HCT116 (cell line): ENCODE measurements around the gene RPLP2. TPM values are rescaled to one million over a fixed set of nuclear protein-coding genes. Genes with fewer than 3 reads are reported as not detected.
A peak's percentile ranks its signal among the peaks of the same experiment; 100 is the strongest.

ENCODE experiments used
- ATAC-seq: fragments of 200-7000 bp; cut with Tn5 transposase; 2 replicates; pipeline ENCODE4 v1.9.1; 2020; ENCODE audit warnings: mild to moderate bottlenecking, moderate library complexity
- BruUV-seq: library from RNA; stranded (reverse); fragments of 400-500 nt; replicated peaks from 2 replicates; lab custom pipeline; 2021; lab: Mats Ljungman, UMichigan
- CTCF ChIA-PET: fragments of 300-600 bp; sonication (Branson Sonifier 250); formaldehyde crosslinking; loops from one replicate; lab custom pipeline; 2021; ENCODE audit warnings: antibody characterized with exemption; lab: Charles Lee
- POLR2A ChIA-PET: fragments of 300-600, 350-600 bp; sonication (Branson Sonifier 250); formaldehyde crosslinking; loops from one replicate; lab custom pipeline; 2021; ENCODE audit warnings: antibody characterized with exemption; lab: Charles Lee
- RAD21 ChIA-PET, 2 experiments: fragments of 300-600 bp; sonication (Branson Sonifier 250); formaldehyde crosslinking; loops; one replicate each; lab custom pipeline; 2023; ENCODE audit warnings: low total read pairs in 2 of 2; ENCODE audit not compliant: uncharacterized antibody in 2 of 2, unreplicated experiment in 2 of 2, low non-redundant PET in 1 of 2; lab: Charles Lee
- DNase-seq: peaks from one replicate; pipeline ENCODE4 v3.0.0-alpha.2; 2010; ENCODE audit warnings: low read depth, low spot score
- H2AFZ ChIP-seq: fragments of 200-600 bp; shearing (Covaris generic), sonication (generic); 2 replicates; pipeline ENCODE4 v1.6.1; 2017; ENCODE audit warnings: low read depth, mixed run types, mixed read lengths, antibody characterized with exemption, low read length; ENCODE audit not compliant: poor library complexity, severe bottlenecking
- H3K27ac ChIP-seq: 2 replicates; pipeline ENCODE4 v1.5.1; 2012; ENCODE audit warnings: low read depth, low read length
- H3K27me3 ChIP-seq: fragments of 200-600 bp; sonication (generic); 2 replicates; pipeline ENCODE4 v1.6.1; 2016; ENCODE audit warnings: mixed run types, low read length, mixed read lengths; ENCODE audit not compliant: insufficient read depth
- H3K36me3 ChIP-seq, 2 experiments: fragments of 200-500 bp in 1 of 2; fragments of 200-600 bp in 1 of 2; sonication (Bioruptor generic) in 1 of 2; sonication (generic) in 1 of 2; 2 replicates each; pipeline versions ENCODE4 v1.5.1 to v1.6.1; 2014 to 2016; ENCODE audit warnings: low read length in 2 of 2, inconsistent platforms in 1 of 2, mixed read lengths in 1 of 2, mixed run types in 1 of 2; ENCODE audit not compliant: insufficient read depth in 2 of 2, control insufficient read depth in 1 of 2
- H3K4me1 ChIP-seq, 2 experiments: fragments of 200-600 bp in 1 of 2; sonication (generic) in 1 of 2; 2 replicates each; pipeline versions ENCODE4 v1.5.1 to v1.6.1; 2012 to 2017; ENCODE audit warnings: low read length in 2 of 2, inconsistent platforms in 1 of 2, mild to moderate bottlenecking in 1 of 2, mixed read lengths in 1 of 2, mixed run types in 1 of 2, moderate library complexity in 1 of 2; ENCODE audit not compliant: insufficient read depth in 2 of 2, control insufficient read depth in 1 of 2
- H3K4me2 ChIP-seq: fragments of 200-600 bp; sonication (generic); 2 replicates; pipeline ENCODE4 v1.6.1; 2017; ENCODE audit warnings: mixed run types, low read length, mixed read lengths
- H3K4me3 ChIP-seq, 2 experiments: fragments of 200-600 bp in 1 of 2; sonication (generic) in 1 of 2; replicated peaks in 1 of 2; 2 replicates each; pipeline ENCODE4 v1.5.1; 2011 to 2016; ENCODE audit warnings: low read length in 2 of 2, control low read depth in 1 of 2, low read depth in 1 of 2, mild to moderate bottlenecking in 1 of 2, mixed read lengths in 1 of 2, mixed run types in 1 of 2
- H3K79me2 ChIP-seq: fragments of 200-600 bp; sonication (generic); 2 replicates; pipeline ENCODE4 v1.6.1; 2017; ENCODE audit warnings: mild to moderate bottlenecking, mixed run types, low read length, moderate library complexity, mixed read lengths; ENCODE audit not compliant: insufficient read depth
- H3K9ac ChIP-seq: fragments of 200-600 bp; sonication (generic); 2 replicates; pipeline ENCODE4 v1.6.1; 2016; ENCODE audit warnings: low read length, mixed read lengths
- H3K9me2 ChIP-seq: fragments of 200-600 bp; sonication (generic), shearing (Covaris generic); 2 replicates; pipeline ENCODE4 v1.6.1; 2017; ENCODE audit warnings: mixed run types, mild to moderate bottlenecking, moderate library complexity; ENCODE audit not compliant: insufficient read depth
- H3K9me3 ChIP-seq, 2 experiments: fragments of 200-500 bp in 1 of 2; fragments of 200-600 bp in 1 of 2; sonication (Bioruptor generic) in 1 of 2; sonication (generic) in 1 of 2; 2 replicates each; pipeline ENCODE4 v1.6.1; 2014 to 2017; ENCODE audit warnings: low read length in 2 of 2, mixed read lengths in 2 of 2, inconsistent platforms in 1 of 2, low read depth in 1 of 2, mild to moderate bottlenecking in 1 of 2, mixed run types in 1 of 2, moderate library complexity in 1 of 2; ENCODE audit not compliant: control insufficient read depth in 1 of 2, insufficient read depth in 1 of 2
- H4K20me1 ChIP-seq: fragments of 200-600 bp; sonication (generic), shearing (Covaris generic); 2 replicates; pipeline ENCODE4 v1.6.1; 2017; ENCODE audit warnings: mixed run types, mild to moderate bottlenecking, moderate library complexity; ENCODE audit not compliant: insufficient read depth
- CBX3 ChIP-seq: IDR thresholded peaks from 2 replicates; pipeline ENCODE4 v1.6.1; 2012; ENCODE audit warnings: low read depth
- CEBPB ChIP-seq: IDR thresholded peaks from 2 replicates; pipeline ENCODE4 v1.6.1; 2012; ENCODE audit warnings: low read depth
- CTCF ChIP-seq, 3 experiments: fragments of 200-600 bp in 1 of 3; sonication (generic) in 1 of 3; IDR thresholded peaks in 2 of 3; conservative IDR thresholded peaks in 1 of 3; 2 replicates each; pipeline ENCODE4 v1.5.1; 2012 to 2017; ENCODE audit warnings: low read depth in 2 of 3, low read length in 2 of 3, antibody characterized with exemption in 1 of 3, borderline replicate concordance in 1 of 3, control low read depth in 1 of 3, mild to moderate bottlenecking in 1 of 3, mixed read lengths in 1 of 3, mixed run types in 1 of 3, moderate library complexity in 1 of 3; ENCODE audit not compliant: insufficient read depth in 1 of 3
- EGR1 ChIP-seq: IDR thresholded peaks from 2 replicates; pipeline ENCODE4 v1.6.1; 2012; ENCODE audit warnings: low read depth
- ELF1 ChIP-seq: IDR thresholded peaks from 2 replicates; pipeline ENCODE4 v1.6.1; 2012; ENCODE audit warnings: low read depth, borderline replicate concordance
- EZH2 ChIP-seq: fragments of 200-600 bp; sonication (generic); IDR thresholded peaks from 2 replicates; pipeline ENCODE4 v1.6.1; 2017; ENCODE audit warnings: antibody characterized with exemption, mixed run types
- EZH2phosphoT487 ChIP-seq: fragments of 200-600 bp; IDR thresholded peaks from 2 replicates; pipeline ENCODE4 v1.6.1; 2018; ENCODE audit warnings: antibody characterized with exemption, borderline replicate concordance
- FOSL1 ChIP-seq: IDR thresholded peaks from 2 replicates; pipeline ENCODE4 v1.6.1; 2012; ENCODE audit warnings: low read depth
- POLR2A ChIP-seq: IDR thresholded peaks from 2 replicates; pipeline ENCODE4 v1.7.0; 2011; ENCODE audit warnings: borderline replicate concordance; ENCODE audit not compliant: insufficient read depth, insufficient read length; ENCODE audit errors: extremely low read depth
- POLR2AphosphoS5 ChIP-seq: IDR thresholded peaks from 2 replicates; pipeline ENCODE4 v1.6.1; 2011; ENCODE audit warnings: mild to moderate bottlenecking, low read depth, low read length, moderate library complexity
- REST ChIP-seq: IDR thresholded peaks from 2 replicates; pipeline ENCODE4 v1.6.1; 2012; ENCODE audit warnings: low read depth
- SP1 ChIP-seq: IDR thresholded peaks from 2 replicates; pipeline ENCODE4 v1.6.1; 2012; ENCODE audit warnings: low read depth
- ZBTB33 ChIP-seq: IDR thresholded peaks from 2 replicates; pipeline ENCODE4 v1.6.1; 2011; ENCODE audit warnings: mild to moderate bottlenecking, low read length, moderate library complexity; ENCODE audit not compliant: insufficient replicate concordance; ENCODE audit errors: extremely low read depth
- ZNF274 ChIP-seq: fragments of 200-500 bp; sonication (Bioruptor generic); IDR thresholded peaks from 2 replicates; pipeline ENCODE4 v1.6.1; 2014; ENCODE audit warnings: mild to moderate bottlenecking, low read depth, low read length, inconsistent platforms
- intact Hi-C: fragments of 100-400 bp; cut with micrococcal nuclease; formaldehyde crosslinking; loops from 2 replicates; pipeline ENCODE4 v1.10.0; 2022
- total RNA-seq: library from RNA; stranded (reverse); gene quantifications from one replicate; pipeline ENCODE4 v1.2.1, GENCODE V29; 2021; ENCODE audit not compliant: unreplicated experiment

The RPLP2 gene
- total RNA-seq, 1 experiment from 2014 or later: 3,615 TPM

- intact Hi-C loops: no loop called here
- no peak for TF ChIP-seq ELF1
- TF ChIP-seq EZH2: no peak
- TF ChIP-seq POLR2AphosphoS5: no peak
- no peak for TF ChIP-seq REST
- TF ChIP-seq CTCF (IDR thresholded peaks at IDR 0.05 in 2 of 3, conservative IDR thresholded peaks at IDR 0.05 in 1 of 3; ENCODE audit: borderline replicate concordance in 1 of 3, insufficient read depth in 1 of 3, low read depth in 2 of 3, low read length in 2 of 3): no peak
- no peak for TF ChIP-seq EZH2phosphoT487
- TF ChIP-seq EGR1: no peak
- no peak for TF ChIP-seq CEBPB
- no peak for TF ChIP-seq CBX3
- no peak for TF ChIP-seq FOSL1
- no peak for TF ChIP-seq SP1
- TF ChIP-seq POLR2A: no peak
- TF ChIP-seq ZBTB33: no peak
- no peak for TF ChIP-seq ZNF274
- ChIA-PET CTCF (interaction anchor here (0.7 kb wide), 1 partner anchor 389 kb away, joined by 4 read pairs; no protein-coding TSS in a partner anchor), POLR2A (no interaction called here), RAD21 (interaction anchor here in 1 of 2 experiments (1.0 kb wide), 1 partner anchor 16 kb away, joined by 3 read pairs; no protein-coding TSS in a partner anchor)
- no peak overlapping the region for H2AFZ ChIP-seq
- DNase-seq (no peak), ATAC-seq (peak; percentile 19)
- no peak overlapping the region for H3K4me2 ChIP-seq
- no TSS peak for BruUV-seq
- no peaks in the 10 kb centered on the region for H3K79me2 ChIP-seq
- H3K27ac ChIP-seq: no peak overlapping the region
- no peak overlapping the region for H3K4me3 ChIP-seq
- H3K27me3 ChIP-seq: no peaks in the 10 kb centered on the region
- no peaks in the 10 kb centered on the region for H3K36me3 ChIP-seq
- no peak overlapping the region for H3K9ac ChIP-seq
- no peaks in the 10 kb centered on the region for H3K9me2 ChIP-seq
- peaks cover 7 to 31% of the 10 kb centered on the region in 2 experiments for H3K4me1 ChIP-seq
- H3K9me3 ChIP-seq: no peaks in the 10 kb centered on the region
- H4K20me1 ChIP-seq: no peaks in the 10 kb centered on the region
Observed at GRCh38 chr11:862081-862661, 52.4 kb downstream of the RPLP2 start.
